ENCODE data around the gene THRB. TPM values are rescaled to one million over a fixed set of nuclear protein-coding genes. Genes with fewer than 3 reads are reported as not detected.

The THRB gene
- total RNA-seq, 2 donors from 2014 or later, result 0.24 to 0.26 TPM

DNA sequence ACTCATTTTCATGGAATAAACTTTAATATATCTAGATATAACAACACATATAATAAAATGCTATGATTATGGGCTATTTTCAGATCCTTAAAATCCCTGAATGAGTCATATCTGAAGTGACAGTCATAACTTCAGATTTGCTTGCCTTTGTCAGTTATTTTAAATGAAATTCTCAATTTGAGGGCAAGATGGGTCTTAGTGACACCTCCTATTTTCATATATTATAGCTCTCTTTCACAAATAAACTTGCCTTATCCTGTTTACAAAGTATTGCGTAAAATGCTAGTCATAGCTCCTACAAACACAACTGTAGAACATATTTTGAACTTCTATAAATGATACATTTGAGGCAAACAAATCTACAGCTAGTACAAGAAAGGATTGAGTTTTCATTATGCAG lies 6.2 kb upstream of the THRB start:
- Mint-ChIP-seq H3K4me1 (peaks cover 9% of the 10 kb centered on the region), H3K27me3 (ENCODE audit: insufficient read depth) (peaks cover 13% of the 10 kb centered on the region), H3K4me3 (no peak overlapping the region), H3K36me3 (ENCODE audit: low read depth) (no peaks in the 10 kb centered on the region), H3K27ac (no peak overlapping the region), H3K9me3 (no peaks in the 10 kb centered on the region)
- no peak for DNase-seq
- H3K4me3 ChIP-seq (ENCODE audit: low read length), result no peak overlapping the region
- TF ChIP-seq, protein P1, sequence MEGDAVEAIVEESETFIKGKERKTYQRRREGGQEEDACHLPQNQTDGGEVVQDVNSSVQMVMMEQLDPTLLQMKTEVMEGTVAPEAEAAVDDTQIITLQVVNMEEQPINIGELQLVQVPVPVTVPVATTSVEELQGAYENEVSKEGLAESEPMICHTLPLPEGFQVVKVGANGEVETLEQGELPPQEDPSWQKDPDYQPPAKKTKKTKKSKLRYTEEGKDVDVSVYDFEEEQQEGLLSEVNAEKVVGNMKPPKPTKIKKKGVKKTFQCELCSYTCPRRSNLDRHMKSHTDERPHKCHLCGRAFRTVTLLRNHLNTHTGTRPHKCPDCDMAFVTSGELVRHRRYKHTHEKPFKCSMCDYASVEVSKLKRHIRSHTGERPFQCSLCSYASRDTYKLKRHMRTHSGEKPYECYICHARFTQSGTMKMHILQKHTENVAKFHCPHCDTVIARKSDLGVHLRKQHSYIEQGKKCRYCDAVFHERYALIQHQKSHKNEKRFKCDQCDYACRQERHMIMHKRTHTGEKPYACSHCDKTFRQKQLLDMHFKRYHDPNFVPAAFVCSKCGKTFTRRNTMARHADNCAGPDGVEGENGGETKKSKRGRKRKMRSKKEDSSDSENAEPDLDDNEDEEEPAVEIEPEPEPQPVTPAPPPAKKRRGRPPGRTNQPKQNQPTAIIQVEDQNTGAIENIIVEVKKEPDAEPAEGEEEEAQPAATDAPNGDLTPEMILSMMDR (conservative IDR thresholded peaks at IDR 0.05), result no peak
- no peaks in the 10 kb centered on the region for H3K9me3 ChIP-seq (ENCODE audit: control insufficient read depth, low read length)
- no peaks in the 10 kb centered on the region for H3K36me3 ChIP-seq (ENCODE audit: control insufficient read depth, insufficient read depth, low read length)
- H3K27me3 ChIP-seq (ENCODE audit: control insufficient read depth, insufficient read depth, low read length, poor library complexity, severe bottlenecking), result peaks cover 13% of the 10 kb centered on the region
- H3K27ac ChIP-seq (ENCODE audit: low read depth, low read length), result no peak overlapping the region
- 60 to 96% methylated on average over 1 of the region's 1 CpG for WGBS, 2 experiments (ENCODE audit: insufficient coverage in 1 of 2, insufficient read length in 1 of 2)
- no peak overlapping the region for H3K9ac ChIP-seq (ENCODE audit: extremely low read depth, low read length, poor library complexity, severe bottlenecking)
- H3K4me1 ChIP-seq (ENCODE audit: control insufficient read depth, insufficient read depth, low read length), result no peaks in the 10 kb centered on the region

DNA sequence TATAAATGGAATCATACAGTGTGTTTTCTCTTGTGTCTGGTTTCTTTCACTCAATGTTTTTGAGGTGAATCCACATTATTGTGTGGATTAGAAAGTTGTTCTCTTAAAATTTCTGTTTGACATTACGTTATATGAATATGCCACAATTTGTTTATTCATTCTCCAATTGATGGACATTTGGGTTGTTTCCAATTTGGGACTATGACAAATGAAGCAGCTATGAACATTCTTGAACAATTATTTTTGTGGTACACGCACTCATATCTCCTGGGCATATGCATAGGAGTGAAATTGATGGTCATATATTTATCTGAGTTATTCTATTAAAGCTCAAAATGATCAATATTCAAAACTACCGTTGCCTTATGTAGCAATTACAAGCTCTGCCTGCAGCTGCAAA lies 5.3 kb upstream of the THRB start:
- 83 to 93% methylated on average over 1 to 3 of the region's 3 CpGs for WGBS, 2 experiments (ENCODE audit: insufficient coverage in 1 of 2, insufficient read length in 1 of 2)
- H3K9me3 ChIP-seq (ENCODE audit: control insufficient read depth, low read length), result no peaks in the 10 kb centered on the region
- no peaks in the 10 kb centered on the region for H3K4me1 ChIP-seq (ENCODE audit: control insufficient read depth, insufficient read depth, low read length)
- H3K36me3 ChIP-seq (ENCODE audit: control insufficient read depth, insufficient read depth, low read length), result no peaks in the 10 kb centered on the region
- Mint-ChIP-seq H3K27me3 (ENCODE audit: insufficient read depth) (peaks cover 18% of the 10 kb centered on the region), H3K9me3 (no peaks in the 10 kb centered on the region), H3K36me3 (ENCODE audit: low read depth) (no peaks in the 10 kb centered on the region), H3K4me3 (no peak overlapping the region), H3K27ac (no peak overlapping the region), H3K4me1 (peaks cover 9% of the 10 kb centered on the region)
- peaks cover 18% of the 10 kb centered on the region for H3K27me3 ChIP-seq (ENCODE audit: control insufficient read depth, insufficient read depth, low read length, poor library complexity, severe bottlenecking)
- no peak overlapping the region for H3K4me3 ChIP-seq (ENCODE audit: low read length)
- no peak for DNase-seq
- TF ChIP-seq, protein P1 (conservative IDR thresholded peaks at IDR 0.05), result no peak
- H3K27ac ChIP-seq (ENCODE audit: low read depth, low read length), result no peak overlapping the region
- no peak overlapping the region for H3K9ac ChIP-seq (ENCODE audit: extremely low read depth, low read length, poor library complexity, severe bottlenecking)

- no peak overlapping the region for H3K27ac ChIP-seq (ENCODE audit: low read depth, low read length)
- DNase-seq, result no peak
- H3K4me1 Mint-ChIP-seq, result peaks cover 10% of the 10 kb centered on the region
- H3K36me3 ChIP-seq (ENCODE audit: control insufficient read depth, insufficient read depth, low read length), result no peaks in the 10 kb centered on the region
- peaks cover 26% of the 10 kb centered on the region for H3K27me3 Mint-ChIP-seq (ENCODE audit: insufficient read depth)
- no peaks in the 10 kb centered on the region for H3K4me1 ChIP-seq (ENCODE audit: control insufficient read depth, insufficient read depth, low read length)
- H3K9ac ChIP-seq (ENCODE audit: extremely low read depth, low read length, poor library complexity, severe bottlenecking), result no peak overlapping the region
- H3K4me3 ChIP-seq (ENCODE audit: low read length), result no peak overlapping the region
- 77% methylated on average over 2 of the region's 2 CpGs; no CpG with 5 or more reads in 1 of the 2 experiments for WGBS, 2 experiments (ENCODE audit: insufficient coverage in 1 of 2, insufficient read length in 1 of 2)
- TF ChIP-seq, protein P1 (conservative IDR thresholded peaks at IDR 0.05), result no peak
- H3K27ac Mint-ChIP-seq, result no peak overlapping the region
- peaks cover 24% of the 10 kb centered on the region for H3K27me3 ChIP-seq (ENCODE audit: control insufficient read depth, insufficient read depth, low read length, poor library complexity, severe bottlenecking)
- no peaks in the 10 kb centered on the region for H3K9me3 ChIP-seq (ENCODE audit: control insufficient read depth, low read length)
- no peaks in the 10 kb centered on the region for H3K36me3 Mint-ChIP-seq (ENCODE audit: low read depth)
- no peak overlapping the region for H3K4me3 Mint-ChIP-seq
- H3K9me3 Mint-ChIP-seq, result no peaks in the 10 kb centered on the region
These were observed 4.1 kb upstream of the THRB start for GRCh38 chr3:24498796-24499195.
